Hepatocyte (in vitro differentiated cells): Measurements from ENCODE around the gene OGDHL. TPM values are rescaled to one million over a fixed set of nuclear protein-coding genes. Genes with fewer than 3 reads are reported as not detected.

Source experiments
- DNase-seq: peaks from one replicate; pipeline ENCODE4 v3.0.0-alpha.2; 2016; ENCODE audit warnings: low spot score
- H2AFZ ChIP-seq: fragments of 200-600 bp; sonication (generic); 2 replicates; pipeline ENCODE4 v1.6.0; 2016; ENCODE audit warnings: antibody characterized with exemption, mild to moderate bottlenecking
- H3K27ac ChIP-seq: fragments of 200-600 bp; sonication (generic); 2 replicates; pipeline ENCODE4 v1.5.1; 2016; ENCODE audit warnings: mild to moderate bottlenecking
- H3K27me3 ChIP-seq: fragments of 200-600 bp; sonication (generic); 2 replicates; pipeline ENCODE4 v1.6.1; 2016
- H3K36me3 ChIP-seq: fragments of 200-600 bp; sonication (generic); replicated peaks from 2 replicates; pipeline ENCODE4 v1.5.1; 2016; ENCODE audit warnings: low read depth; ENCODE audit not compliant: insufficient read depth
- H3K4me1 ChIP-seq: fragments of 200-600 bp; sonication (generic); 2 replicates; pipeline ENCODE4 v1.5.1; 2016; ENCODE audit warnings: mild to moderate bottlenecking, moderate library complexity; ENCODE audit not compliant: insufficient read depth
- H3K4me2 ChIP-seq: fragments of 200-600 bp; sonication (generic); 2 replicates; pipeline ENCODE4 v1.6.0; 2016
- H3K4me3 ChIP-seq: fragments of 200-600 bp; sonication (generic); 2 replicates; pipeline ENCODE4 v1.5.1; 2016; ENCODE audit warnings: mild to moderate bottlenecking
- H3K79me2 ChIP-seq: fragments of 200-600 bp; sonication (generic); 2 replicates; pipeline ENCODE4 v1.6.0; 2017; ENCODE audit warnings: mild to moderate bottlenecking
- H3K9me2 ChIP-seq: fragments of 200-600 bp; sonication (generic); replicated peaks from 2 replicates; pipeline ENCODE4 v1.6.0; 2017; ENCODE audit warnings: mild to moderate bottlenecking; ENCODE audit not compliant: insufficient read depth
- H3K9me3 ChIP-seq: fragments of 200-600 bp; sonication (generic); 2 replicates; pipeline ENCODE4 v1.5.1; 2016; ENCODE audit warnings: low read depth, mild to moderate bottlenecking
- H4K20me1 ChIP-seq: fragments of 200-600 bp; sonication (generic); 2 replicates; pipeline ENCODE4 v1.6.0; 2016; ENCODE audit warnings: mild to moderate bottlenecking; ENCODE audit not compliant: insufficient read depth, poor library complexity, severe bottlenecking
- EZH2 ChIP-seq: fragments of 200-600 bp; sonication (generic); IDR thresholded peaks from 2 replicates; pipeline ENCODE4 v1.6.1; 2016; ENCODE audit warnings: antibody characterized with exemption, mild to moderate bottlenecking, borderline replicate concordance
- EZH2phosphoT487 ChIP-seq: fragments of 200-600 bp; sonication (generic); IDR thresholded peaks from one replicate; pipeline ENCODE4 v1.6.1; 2018; ENCODE audit warnings: antibody characterized with exemption, mild to moderate bottlenecking, low read depth, moderate library complexity; ENCODE audit not compliant: unreplicated experiment, severe bottlenecking
- WGBS: methylation state at CpG from one replicate; pipeline ENCODE4 v1.1.6; 2016; ENCODE audit warnings: low lambda C conversion rate; ENCODE audit errors: missing lambda C conversion rate; 5-methylcytosine and 5-hydroxymethylcytosine counted together
- polyA plus RNA-seq: library from polyadenylated mRNA; unstranded; fragments of >200 nt; fragmentation: Nextera tagmentation; extraction: Ambion mirVana; gene quantifications from 2 replicates; pipeline ENCODE4 v1.2.1, GENCODE V29; 2016
- total RNA-seq: library from RNA; depleted of rRNA; stranded (reverse); fragments of >200 nt; gene quantifications from 2 replicates; pipeline ENCODE4 v1.2.3, GENCODE V29; 2014
- TF ChIP-seq, protein P1 (sequence below): fragments of 200-600 bp; sonication (generic); IDR thresholded peaks from 2 replicates; pipeline ENCODE4 v1.5.1; 2016; ENCODE audit warnings: antibody characterized with exemption, mild to moderate bottlenecking; ENCODE audit not compliant: poor library complexity

The OGDHL gene
- total and polyA plus RNA-seq, 2 experiments from 2014 or later: 9.3 to 12.9 TPM

DNA sequence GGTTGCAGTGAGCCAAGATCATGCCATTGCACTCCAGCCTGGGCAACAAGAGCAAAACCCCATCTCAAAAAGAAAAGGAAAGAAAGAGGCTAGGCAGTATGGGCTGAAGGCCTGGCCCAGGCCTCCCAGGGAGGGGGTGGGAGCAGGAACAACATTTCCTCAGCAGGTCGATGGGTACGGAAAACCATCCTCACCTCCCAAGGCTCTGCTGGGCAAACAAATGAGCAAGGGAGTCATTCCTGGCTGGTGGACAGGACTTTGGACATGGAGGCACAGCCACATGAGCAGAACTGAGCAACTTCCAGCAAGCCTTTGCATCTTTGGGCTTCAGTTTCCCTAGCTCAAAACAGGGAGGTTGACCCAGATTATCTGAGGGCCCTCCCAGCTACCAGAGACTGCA lies 13.0 kb downstream of the OGDHL start:
- Histone ChIP-seq H3K36me3 (no peaks in the 10 kb centered on the region), H3K4me3 (no peak overlapping the region), H3K4me1 (no peaks in the 10 kb centered on the region), H3K9me3 (no peaks in the 10 kb centered on the region), H4K20me1 (no peaks in the 10 kb centered on the region), H3K27me3 (no peaks in the 10 kb centered on the region), H3K9me2 (no peaks in the 10 kb centered on the region), H2AFZ (no peak overlapping the region), H3K79me2 (no peaks in the 10 kb centered on the region), H3K4me2 (no peak overlapping the region), H3K27ac (no peak overlapping the region)
- TF ChIP-seq EZH2phosphoT487: no peak
- WGBS: 86% methylated on average over 2 of the region's 2 CpGs
- DNase-seq: no peak

DNA sequence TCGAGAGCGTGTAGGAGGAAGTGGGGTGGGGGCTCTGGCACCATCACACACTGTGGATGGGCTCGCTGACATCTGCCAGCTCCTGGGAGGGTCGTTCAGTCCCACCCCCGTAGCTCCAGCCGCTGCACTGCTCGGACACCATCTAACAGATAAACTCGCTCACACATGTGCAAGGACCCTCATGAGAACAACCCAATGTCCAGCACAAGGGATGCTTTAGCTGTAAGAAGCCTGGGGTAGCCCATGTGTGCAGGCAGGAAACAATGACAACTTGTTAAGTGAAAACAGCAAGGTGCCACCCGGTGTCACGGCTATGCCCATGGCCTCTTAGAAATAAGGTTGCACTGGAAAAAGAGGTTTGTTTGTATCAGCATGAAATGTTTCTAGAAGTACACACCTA lies 14.1 kb downstream of the OGDHL start:
- Histone ChIP-seq H3K4me3 (no peak overlapping the region), H3K36me3 (no peaks in the 10 kb centered on the region), H3K27ac (no peak overlapping the region), H3K9me2 (no peaks in the 10 kb centered on the region), H3K27me3 (no peaks in the 10 kb centered on the region), H3K79me2 (no peaks in the 10 kb centered on the region), H4K20me1 (no peaks in the 10 kb centered on the region), H3K9me3 (no peaks in the 10 kb centered on the region), H3K4me1 (no peaks in the 10 kb centered on the region), H2AFZ (no peak overlapping the region), H3K4me2 (no peak overlapping the region)
- 87% methylated on average over 10 of the region's 10 CpGs for WGBS
- TF ChIP-seq, protein P1, sequence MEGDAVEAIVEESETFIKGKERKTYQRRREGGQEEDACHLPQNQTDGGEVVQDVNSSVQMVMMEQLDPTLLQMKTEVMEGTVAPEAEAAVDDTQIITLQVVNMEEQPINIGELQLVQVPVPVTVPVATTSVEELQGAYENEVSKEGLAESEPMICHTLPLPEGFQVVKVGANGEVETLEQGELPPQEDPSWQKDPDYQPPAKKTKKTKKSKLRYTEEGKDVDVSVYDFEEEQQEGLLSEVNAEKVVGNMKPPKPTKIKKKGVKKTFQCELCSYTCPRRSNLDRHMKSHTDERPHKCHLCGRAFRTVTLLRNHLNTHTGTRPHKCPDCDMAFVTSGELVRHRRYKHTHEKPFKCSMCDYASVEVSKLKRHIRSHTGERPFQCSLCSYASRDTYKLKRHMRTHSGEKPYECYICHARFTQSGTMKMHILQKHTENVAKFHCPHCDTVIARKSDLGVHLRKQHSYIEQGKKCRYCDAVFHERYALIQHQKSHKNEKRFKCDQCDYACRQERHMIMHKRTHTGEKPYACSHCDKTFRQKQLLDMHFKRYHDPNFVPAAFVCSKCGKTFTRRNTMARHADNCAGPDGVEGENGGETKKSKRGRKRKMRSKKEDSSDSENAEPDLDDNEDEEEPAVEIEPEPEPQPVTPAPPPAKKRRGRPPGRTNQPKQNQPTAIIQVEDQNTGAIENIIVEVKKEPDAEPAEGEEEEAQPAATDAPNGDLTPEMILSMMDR: no peak
- TF ChIP-seq EZH2phosphoT487 (no peak), EZH2 (no peak)
- DNase-seq: no peak

DNA sequence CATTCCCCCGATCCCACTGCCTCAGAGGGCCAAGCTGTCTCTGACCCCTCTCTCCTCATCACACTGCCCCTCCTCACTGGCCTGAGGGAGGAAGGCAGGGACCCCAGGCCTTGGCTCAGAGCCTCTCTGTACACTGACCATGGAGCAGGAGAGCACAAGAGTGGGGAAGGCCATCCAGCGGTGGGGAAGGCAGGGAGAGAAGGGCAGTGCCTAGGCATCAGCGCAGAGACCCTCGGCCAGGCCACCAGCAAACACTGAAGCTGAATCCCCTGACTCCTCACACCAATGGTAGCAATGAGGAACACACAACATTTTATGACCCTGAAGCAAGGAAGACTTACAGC lies 14.8 kb downstream of the OGDHL start:
- H3K9me2 ChIP-seq: no peaks in the 10 kb centered on the region
- H3K36me3 ChIP-seq: no peaks in the 10 kb centered on the region
- no peaks in the 10 kb centered on the region for H4K20me1 ChIP-seq
- no peak for DNase-seq
- no peak for TF ChIP-seq EZH2
- TF ChIP-seq EZH2phosphoT487: no peak
- TF ChIP-seq, protein P1: no peak
- no peaks in the 10 kb centered on the region for H3K79me2 ChIP-seq
- no peak overlapping the region for H3K4me3 ChIP-seq
- no peak overlapping the region for H3K4me2 ChIP-seq
- no peaks in the 10 kb centered on the region for H3K9me3 ChIP-seq
- H3K27me3 ChIP-seq: no peaks in the 10 kb centered on the region
- H2AFZ ChIP-seq: no peak overlapping the region
- 93% methylated on average over 4 of the region's 4 CpGs for WGBS
- no peaks in the 10 kb centered on the region for H3K4me1 ChIP-seq
- no peak overlapping the region for H3K27ac ChIP-seq

DNA sequence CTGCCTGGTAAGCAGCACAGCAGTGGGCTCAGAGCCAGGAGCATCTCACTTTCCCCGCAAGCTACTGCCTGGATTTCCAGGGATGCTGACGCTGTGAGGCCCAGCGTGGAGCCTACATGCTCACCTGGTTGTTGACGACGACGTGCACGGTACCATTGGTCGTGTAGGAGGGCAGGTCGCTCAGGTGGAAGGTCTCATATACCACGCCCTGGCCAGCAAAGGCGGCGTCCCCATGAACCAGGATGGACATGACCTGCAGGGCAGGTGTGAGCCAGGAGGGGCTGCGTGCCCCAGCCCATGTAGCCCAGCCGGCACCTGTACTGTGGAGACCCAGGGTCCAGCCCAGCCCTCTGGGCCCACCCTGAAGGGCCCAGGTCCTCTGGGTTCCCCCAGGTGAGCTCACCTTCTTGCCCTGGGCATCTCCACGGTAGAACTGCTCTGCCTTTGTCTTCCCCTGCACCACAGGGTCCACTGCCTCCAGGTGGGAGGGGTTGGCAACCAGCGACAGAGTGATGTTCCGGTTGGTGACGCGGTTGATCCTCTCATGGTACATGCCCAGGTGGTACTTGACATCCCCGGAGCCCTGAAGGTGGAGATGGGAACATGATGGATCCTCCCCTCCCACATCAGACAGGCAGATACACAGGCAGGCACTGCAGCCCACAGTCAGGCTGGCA lies 15.4 kb downstream of the OGDHL start:
- H3K79me2 ChIP-seq: no peaks in the 10 kb centered on the region
- H3K9me3 ChIP-seq: no peaks in the 10 kb centered on the region
- no peaks in the 10 kb centered on the region for H3K9me2 ChIP-seq
- TF ChIP-seq, protein P1: no peak
- TF ChIP-seq EZH2phosphoT487 (no peak), EZH2 (no peak)
- no peak overlapping the region for H3K27ac ChIP-seq
- no peaks in the 10 kb centered on the region for H3K36me3 ChIP-seq
- no peaks in the 10 kb centered on the region for H3K27me3 ChIP-seq
- no peak for DNase-seq
- no peaks in the 10 kb centered on the region for H3K4me1 ChIP-seq
- H3K4me3 ChIP-seq: no peak overlapping the region
- no peak overlapping the region for H2AFZ ChIP-seq
- H3K4me2 ChIP-seq: no peak overlapping the region
- 97% methylated on average over 19 of the region's 20 CpGs for WGBS
- no peaks in the 10 kb centered on the region for H4K20me1 ChIP-seq
